Suprapubic skin (tissue), 4 donors: ENCODE data around the gene WWOX.

ENCODE experiments used
- CTCF ChIP-seq, 2 donors: fragments of 200-600 bp in 1 of 2; fragments of 450-650 bp in 1 of 2; sonication (generic) in 1 of 2; IDR thresholded peaks; one replicate each; pipeline ENCODE4 v1.5.1; 2016 to 2019; ENCODE audit warnings: antibody characterized with exemption in 2 of 2, mild to moderate bottlenecking in 1 of 2, moderate library complexity in 1 of 2
- EP300 ChIP-seq: sonication (generic); formaldehyde crosslinking; IDR thresholded peaks from one replicate; pipeline ENCODE4 v1.6.1; 2017; ENCODE audit warnings: antibody characterized with exemption
- POLR2A ChIP-seq, 2 donors: fragments of 450-650 bp; IDR thresholded peaks; one replicate each; pipeline ENCODE4 v1.6.1; 2017; ENCODE audit warnings: antibody characterized with exemption in 2 of 2, mild to moderate bottlenecking in 2 of 2, moderate library complexity in 2 of 2
- POLR2AphosphoS5 ChIP-seq, 3 donors: sonication (generic); formaldehyde crosslinking; IDR thresholded peaks; one replicate each; pipeline ENCODE4 v1.6.1; 2017; ENCODE audit warnings: antibody characterized with exemption in 3 of 3

GRCh38 chr16:78608305-78608776, 508.9 kb downstream of the WWOX start:
- TF ChIP-seq CTCF (IDR thresholded peaks at IDR 0.05) (no peak), EP300 (no peak), POLR2AphosphoS5 (IDR thresholded peaks at IDR 0.05) (no peak), POLR2A (IDR thresholded peaks at IDR 0.05) (no peak)
